Iris pigment epithelial cell (primary cell): ENCODE data around the gene CALN1.
"Not testable (repeated sequence)": the region's sequence is repeated elsewhere in the genome, so short reads cannot be mapped to it uniquely, and the experiment has no call there.

Experiments used
- DNase-seq: peaks from one replicate; pipeline ENCODE4 v3.0.0-alpha.2; 2011; ENCODE audit warnings: low read depth

Gene CALN1

GRCh38 chr7:72408966-72409637 is 3.0 kb downstream of the CALN1 start:
- DNase-seq: no peak

GRCh38 chr7:72406820-72407403 is 5.2 kb downstream of the CALN1 start:
- DNase-seq: no peak

GRCh38 chr7:72405871-72406270 is 6.3 kb downstream of the CALN1 start:
- no peak for DNase-seq

GRCh38 chr7:72405418-72405817 is 6.7 kb downstream of the CALN1 start:
- no peak for DNase-seq

- no peak for DNase-seq
Measured at GRCh38 chr7:72404743-72405142, 7.4 kb downstream of the CALN1 start.

- DNase-seq: no peak
Measured at GRCh38 chr7:72403458-72404076, 8.6 kb downstream of the CALN1 start.

- no peak for DNase-seq
Measured at GRCh38 chr7:72394016-72394415, 18.1 kb downstream of the CALN1 start.

GRCh38 chr7:72391821-72392377 is 20.2 kb downstream of the CALN1 start:
- no peak for DNase-seq

- no peak for DNase-seq
Measured at GRCh38 chr7:72386118-72386517, 26.0 kb downstream of the CALN1 start.

- DNase-seq: no peak
Measured at GRCh38 chr7:72362246-72362645, 49.9 kb downstream of the CALN1 start.

- DNase-seq: no peak
Measured at GRCh38 chr7:72345208-72345727, 66.9 kb downstream of the CALN1 start.

- DNase-seq: no peak
Measured at GRCh38 chr7:72343991-72344390, 68.1 kb downstream of the CALN1 start.

GRCh38 chr7:72343354-72343753 is 68.8 kb downstream of the CALN1 start:
- not testable (repeated sequence) for DNase-seq

GRCh38 chr7:72337390-72338167 is 74.6 kb downstream of the CALN1 start:
- no peak for DNase-seq

GRCh38 chr7:72336632-72337389 is 75.3 kb downstream of the CALN1 start:
- no peak for DNase-seq

- DNase-seq: no peak
Measured at GRCh38 chr7:72336382-72336631, 75.8 kb downstream of the CALN1 start.

GRCh38 chr7:72335561-72336381 is 76.4 kb downstream of the CALN1 start:
- DNase-seq: no peak

GRCh38 chr7:72334698-72335097 is 77.4 kb downstream of the CALN1 start:
- no peak for DNase-seq

- no peak for DNase-seq
Measured at GRCh38 chr7:72334066-72334465, 78.1 kb downstream of the CALN1 start.

- DNase-seq: no peak
Measured at GRCh38 chr7:72326811-72327210, 85.3 kb downstream of the CALN1 start.

- no peak for DNase-seq
Measured at GRCh38 chr7:72326365-72326764, 85.8 kb downstream of the CALN1 start.
